HCT116 (cell line): ENCODE measurements around the gene PKMYT1. TPM values are rescaled to one million over a fixed set of nuclear protein-coding genes. Genes with fewer than 3 reads are reported as not detected.

Experiments used
- ATAC-seq: fragments of 200-7000 bp; cut with Tn5 transposase; 2 replicates; pipeline ENCODE4 v1.9.1; 2020; ENCODE audit warnings: mild to moderate bottlenecking, moderate library complexity
- BruUV-seq: library from RNA; stranded (reverse); fragments of 400-500 nt; replicated peaks from 2 replicates; lab custom pipeline; 2021; lab: Mats Ljungman, UMichigan
- CTCF ChIA-PET: fragments of 300-600 bp; sonication (Branson Sonifier 250); formaldehyde crosslinking; loops from one replicate; lab custom pipeline; 2021; ENCODE audit warnings: antibody characterized with exemption; lab: Charles Lee
- POLR2A ChIA-PET: fragments of 300-600, 350-600 bp; sonication (Branson Sonifier 250); formaldehyde crosslinking; loops from one replicate; lab custom pipeline; 2021; ENCODE audit warnings: antibody characterized with exemption; lab: Charles Lee
- RAD21 ChIA-PET, 2 experiments: fragments of 300-600 bp; sonication (Branson Sonifier 250); formaldehyde crosslinking; loops; one replicate each; lab custom pipeline; 2023; ENCODE audit warnings: low total read pairs in 2 of 2; ENCODE audit not compliant: uncharacterized antibody in 2 of 2, unreplicated experiment in 2 of 2, low non-redundant PET in 1 of 2; lab: Charles Lee
- DNase-seq: peaks from one replicate; pipeline ENCODE4 v3.0.0-alpha.2; 2010; ENCODE audit warnings: low read depth, low spot score
- H2AFZ ChIP-seq: fragments of 200-600 bp; shearing (Covaris generic), sonication (generic); 2 replicates; pipeline ENCODE4 v1.6.1; 2017; ENCODE audit warnings: low read depth, mixed run types, mixed read lengths, antibody characterized with exemption, low read length; ENCODE audit not compliant: poor library complexity, severe bottlenecking
- H3K27ac ChIP-seq: 2 replicates; pipeline ENCODE4 v1.5.1; 2012; ENCODE audit warnings: low read depth, low read length
- H3K27me3 ChIP-seq: fragments of 200-600 bp; sonication (generic); 2 replicates; pipeline ENCODE4 v1.6.1; 2016; ENCODE audit warnings: mixed run types, low read length, mixed read lengths; ENCODE audit not compliant: insufficient read depth
- H3K36me3 ChIP-seq, 2 experiments: fragments of 200-500 bp in 1 of 2; fragments of 200-600 bp in 1 of 2; sonication (Bioruptor generic) in 1 of 2; sonication (generic) in 1 of 2; 2 replicates each; pipeline versions ENCODE4 v1.5.1 to v1.6.1; 2014 to 2016; ENCODE audit warnings: low read length in 2 of 2, inconsistent platforms in 1 of 2, mixed read lengths in 1 of 2, mixed run types in 1 of 2; ENCODE audit not compliant: insufficient read depth in 2 of 2, control insufficient read depth in 1 of 2
- H3K4me1 ChIP-seq, 2 experiments: fragments of 200-600 bp in 1 of 2; sonication (generic) in 1 of 2; 2 replicates each; pipeline versions ENCODE4 v1.5.1 to v1.6.1; 2012 to 2017; ENCODE audit warnings: low read length in 2 of 2, inconsistent platforms in 1 of 2, mild to moderate bottlenecking in 1 of 2, mixed read lengths in 1 of 2, mixed run types in 1 of 2, moderate library complexity in 1 of 2; ENCODE audit not compliant: insufficient read depth in 2 of 2, control insufficient read depth in 1 of 2
- H3K4me2 ChIP-seq: fragments of 200-600 bp; sonication (generic); 2 replicates; pipeline ENCODE4 v1.6.1; 2017; ENCODE audit warnings: mixed run types, low read length, mixed read lengths
- H3K4me3 ChIP-seq, 2 experiments: fragments of 200-600 bp in 1 of 2; sonication (generic) in 1 of 2; replicated peaks in 1 of 2; 2 replicates each; pipeline ENCODE4 v1.5.1; 2011 to 2016; ENCODE audit warnings: low read length in 2 of 2, control low read depth in 1 of 2, low read depth in 1 of 2, mild to moderate bottlenecking in 1 of 2, mixed read lengths in 1 of 2, mixed run types in 1 of 2
- H3K79me2 ChIP-seq: fragments of 200-600 bp; sonication (generic); 2 replicates; pipeline ENCODE4 v1.6.1; 2017; ENCODE audit warnings: mild to moderate bottlenecking, mixed run types, low read length, moderate library complexity, mixed read lengths; ENCODE audit not compliant: insufficient read depth
- H3K9ac ChIP-seq: fragments of 200-600 bp; sonication (generic); 2 replicates; pipeline ENCODE4 v1.6.1; 2016; ENCODE audit warnings: low read length, mixed read lengths
- H3K9me2 ChIP-seq: fragments of 200-600 bp; sonication (generic), shearing (Covaris generic); 2 replicates; pipeline ENCODE4 v1.6.1; 2017; ENCODE audit warnings: mixed run types, mild to moderate bottlenecking, moderate library complexity; ENCODE audit not compliant: insufficient read depth
- H3K9me3 ChIP-seq, 2 experiments: fragments of 200-500 bp in 1 of 2; fragments of 200-600 bp in 1 of 2; sonication (Bioruptor generic) in 1 of 2; sonication (generic) in 1 of 2; 2 replicates each; pipeline ENCODE4 v1.6.1; 2014 to 2017; ENCODE audit warnings: low read length in 2 of 2, mixed read lengths in 2 of 2, inconsistent platforms in 1 of 2, low read depth in 1 of 2, mild to moderate bottlenecking in 1 of 2, mixed run types in 1 of 2, moderate library complexity in 1 of 2; ENCODE audit not compliant: control insufficient read depth in 1 of 2, insufficient read depth in 1 of 2
- H4K20me1 ChIP-seq: fragments of 200-600 bp; sonication (generic), shearing (Covaris generic); 2 replicates; pipeline ENCODE4 v1.6.1; 2017; ENCODE audit warnings: mixed run types, mild to moderate bottlenecking, moderate library complexity; ENCODE audit not compliant: insufficient read depth
- CEBPB ChIP-seq: IDR thresholded peaks from 2 replicates; pipeline ENCODE4 v1.6.1; 2012; ENCODE audit warnings: low read depth
- EGR1 ChIP-seq: IDR thresholded peaks from 2 replicates; pipeline ENCODE4 v1.6.1; 2012; ENCODE audit warnings: low read depth
- ELF1 ChIP-seq: IDR thresholded peaks from 2 replicates; pipeline ENCODE4 v1.6.1; 2012; ENCODE audit warnings: low read depth, borderline replicate concordance
- EZH2 ChIP-seq: fragments of 200-600 bp; sonication (generic); IDR thresholded peaks from 2 replicates; pipeline ENCODE4 v1.6.1; 2017; ENCODE audit warnings: antibody characterized with exemption, mixed run types
- EZH2phosphoT487 ChIP-seq: fragments of 200-600 bp; IDR thresholded peaks from 2 replicates; pipeline ENCODE4 v1.6.1; 2018; ENCODE audit warnings: antibody characterized with exemption, borderline replicate concordance
- FOSL1 ChIP-seq: IDR thresholded peaks from 2 replicates; pipeline ENCODE4 v1.6.1; 2012; ENCODE audit warnings: low read depth
- JUND ChIP-seq: IDR thresholded peaks from 2 replicates; pipeline ENCODE4 v1.6.1; 2012
- POLR2A ChIP-seq: IDR thresholded peaks from 2 replicates; pipeline ENCODE4 v1.7.0; 2011; ENCODE audit warnings: borderline replicate concordance; ENCODE audit not compliant: insufficient read depth, insufficient read length; ENCODE audit errors: extremely low read depth
- POLR2AphosphoS5 ChIP-seq: IDR thresholded peaks from 2 replicates; pipeline ENCODE4 v1.6.1; 2011; ENCODE audit warnings: mild to moderate bottlenecking, low read depth, low read length, moderate library complexity
- SIN3A ChIP-seq: IDR thresholded peaks from 2 replicates; pipeline ENCODE4 v1.6.1; 2012; ENCODE audit warnings: low read depth
- SP1 ChIP-seq: IDR thresholded peaks from 2 replicates; pipeline ENCODE4 v1.6.1; 2012; ENCODE audit warnings: low read depth
- TCF7L2 ChIP-seq: IDR thresholded peaks from 2 replicates; pipeline ENCODE4 v1.7.0; 2011; ENCODE audit warnings: borderline replicate concordance, inconsistent platforms; ENCODE audit not compliant: insufficient read depth, insufficient read length; ENCODE audit errors: extremely low read depth
- ZFX ChIP-seq: fragments of 450-650 bp; IDR thresholded peaks from 2 replicates; pipeline ENCODE4 v1.6.1; 2017
- intact Hi-C: fragments of 100-400 bp; cut with micrococcal nuclease; formaldehyde crosslinking; loops from 2 replicates; pipeline ENCODE4 v1.10.0; 2022
- total RNA-seq: library from RNA; stranded (reverse); gene quantifications from one replicate; pipeline ENCODE4 v1.2.1, GENCODE V29; 2021; ENCODE audit not compliant: unreplicated experiment
- TF ChIP-seq, protein P1 (sequence below): IDR thresholded peaks from 2 replicates; pipeline ENCODE4 v1.6.1; 2012; ENCODE audit warnings: low read depth

PKMYT1 gene
- total RNA-seq, 1 experiment from 2014 or later = 104 TPM

GRCh38 chr16:3029491-3030221 lies 49.4 kb upstream of the PKMYT1 start (continued):
- TF ChIP-seq, protein P1, sequence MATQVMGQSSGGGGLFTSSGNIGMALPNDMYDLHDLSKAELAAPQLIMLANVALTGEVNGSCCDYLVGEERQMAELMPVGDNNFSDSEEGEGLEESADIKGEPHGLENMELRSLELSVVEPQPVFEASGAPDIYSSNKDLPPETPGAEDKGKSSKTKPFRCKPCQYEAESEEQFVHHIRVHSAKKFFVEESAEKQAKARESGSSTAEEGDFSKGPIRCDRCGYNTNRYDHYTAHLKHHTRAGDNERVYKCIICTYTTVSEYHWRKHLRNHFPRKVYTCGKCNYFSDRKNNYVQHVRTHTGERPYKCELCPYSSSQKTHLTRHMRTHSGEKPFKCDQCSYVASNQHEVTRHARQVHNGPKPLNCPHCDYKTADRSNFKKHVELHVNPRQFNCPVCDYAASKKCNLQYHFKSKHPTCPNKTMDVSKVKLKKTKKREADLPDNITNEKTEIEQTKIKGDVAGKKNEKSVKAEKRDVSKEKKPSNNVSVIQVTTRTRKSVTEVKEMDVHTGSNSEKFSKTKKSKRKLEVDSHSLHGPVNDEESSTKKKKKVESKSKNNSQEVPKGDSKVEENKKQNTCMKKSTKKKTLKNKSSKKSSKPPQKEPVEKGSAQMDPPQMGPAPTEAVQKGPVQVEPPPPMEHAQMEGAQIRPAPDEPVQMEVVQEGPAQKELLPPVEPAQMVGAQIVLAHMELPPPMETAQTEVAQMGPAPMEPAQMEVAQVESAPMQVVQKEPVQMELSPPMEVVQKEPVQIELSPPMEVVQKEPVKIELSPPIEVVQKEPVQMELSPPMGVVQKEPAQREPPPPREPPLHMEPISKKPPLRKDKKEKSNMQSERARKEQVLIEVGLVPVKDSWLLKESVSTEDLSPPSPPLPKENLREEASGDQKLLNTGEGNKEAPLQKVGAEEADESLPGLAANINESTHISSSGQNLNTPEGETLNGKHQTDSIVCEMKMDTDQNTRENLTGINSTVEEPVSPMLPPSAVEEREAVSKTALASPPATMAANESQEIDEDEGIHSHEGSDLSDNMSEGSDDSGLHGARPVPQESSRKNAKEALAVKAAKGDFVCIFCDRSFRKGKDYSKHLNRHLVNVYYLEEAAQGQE = no peak
- TF ChIP-seq POLR2AphosphoS5 (no peak), POLR2A (no peak)

DNA sequence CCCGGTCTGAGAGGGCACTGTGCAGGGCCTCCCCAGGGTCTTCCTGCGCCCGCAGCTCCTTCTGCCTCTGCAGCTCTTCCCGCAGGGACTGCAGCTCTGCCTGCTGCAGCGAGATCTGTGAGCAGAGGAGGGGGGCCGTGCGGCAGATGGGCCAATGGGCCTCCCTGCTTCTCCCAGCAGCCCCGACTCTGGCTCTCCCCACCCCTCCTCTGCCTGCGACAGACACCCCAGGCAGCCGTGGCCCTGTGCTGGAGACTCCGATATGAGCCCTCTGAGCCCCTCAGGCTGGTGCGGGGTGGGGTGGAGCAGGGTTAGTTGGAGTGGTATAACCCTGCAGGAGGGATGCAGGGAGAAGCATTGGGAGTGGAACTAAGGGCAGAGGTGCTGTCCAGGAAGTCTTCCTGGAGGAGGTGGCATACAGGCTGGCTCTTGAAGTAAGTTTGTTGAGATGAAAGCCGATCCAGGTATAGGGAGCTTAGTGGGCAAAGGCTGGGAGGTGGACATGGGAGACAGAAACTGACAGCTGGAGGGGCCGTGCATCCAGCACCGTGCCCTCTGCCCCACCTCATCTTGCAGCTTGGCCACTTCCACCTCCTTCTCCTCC lies 48.6 kb upstream of the PKMYT1 start:
- TF ChIP-seq POLR2AphosphoS5 = no peak
- no peak for TF ChIP-seq CEBPB
- no peak for TF ChIP-seq SIN3A
- TF ChIP-seq SP1 = no peak
- TF ChIP-seq EGR1 = no peak
- no peak for TF ChIP-seq EZH2
- TF ChIP-seq ELF1 = no peak
- TF ChIP-seq TCF7L2 = no peak
- TF ChIP-seq JUND = no peak
- no peak for TF ChIP-seq ZFX
- TF ChIP-seq FOSL1 = no peak
- TF ChIP-seq EZH2phosphoT487 = no peak
- TF ChIP-seq, all 23 proteins: peak for 0
- ATAC-seq (no peak), DNase-seq (no peak)
- Histone ChIP-seq H3K27me3 (no peaks in the 10 kb centered on the region), H3K4me3 (no peak overlapping the region), H3K9me2 (no peaks in the 10 kb centered on the region), H3K36me3 (peaks cover 8 to 18% of the 10 kb centered on the region in 2 experiments; a peak in 2 of 4 replicates), H2AFZ (no peak overlapping the region), H3K79me2 (peaks cover 10% of the 10 kb centered on the region; the same call in 1 of the 2 replicates), H4K20me1 (no peaks in the 10 kb centered on the region), H3K4me1 (peaks cover 4 to 43% of the 10 kb centered on the region in 2 experiments; a peak in 3 of 4 replicates), H3K9ac (no peak overlapping the region), H3K9me3 (no peaks in the 10 kb centered on the region), H3K4me2 (0 out of 2 replicates have a peak overlapping the region, but pooled peaks have one; percentile 71), H3K27ac (peak overlapping the region; percentile 37; the same call in 1 of the 2 replicates)
- BruUV-seq = no TSS peak
- ChIA-PET CTCF (interaction anchor here (0.6 to 2.0 kb wide), 19 partner anchors 9 to 143 kb away, joined by 3 to 29 read pairs (median 5); partner anchors contain the start of genes KREMEN2 and TNFRSF12A), POLR2A (interaction anchor here (0.6 to 1.9 kb wide), 6 partner anchors 10 to 1224 kb away, joined by 3 to 16 read pairs (median 4); no protein-coding TSS in a partner anchor), RAD21 (interaction anchor here (0.7 to 1.0 kb wide), 3 partner anchors 25 to 121 kb away, joined by 3 to 8 read pairs (median 7); no protein-coding TSS in a partner anchor)
- intact Hi-C loops = no loop called here
